IPS-15b (cell line): ENCODE results near the gene ACACB.
"Not testable (repeated sequence)": the region's sequence is repeated elsewhere in the genome, so short reads cannot be mapped to it uniquely, and the experiment has no call there.

Experiments used
- H3K27me3 ChIP-seq: one replicate; pipeline ENCODE4 v1.6.1; 2013; ENCODE audit warnings: low read length; ENCODE audit not compliant: control insufficient read depth, insufficient read depth
- H3K36me3 ChIP-seq: one replicate; pipeline ENCODE4 v1.6.1; 2013; ENCODE audit warnings: low read length; ENCODE audit not compliant: control insufficient read depth, insufficient read depth
- H3K4me1 ChIP-seq: one replicate; pipeline ENCODE4 v1.6.1; 2013; ENCODE audit warnings: mild to moderate bottlenecking, low read length; ENCODE audit not compliant: control insufficient read depth, insufficient read depth
- H3K4me3 ChIP-seq: one replicate; pipeline ENCODE4 v1.5.1; 2013; ENCODE audit warnings: low read depth, low read length
- H3K9ac ChIP-seq: one replicate; pipeline ENCODE4 v1.6.1; 2013; ENCODE audit warnings: low read depth, mild to moderate bottlenecking, low read length
- H3K9me3 ChIP-seq: one replicate; pipeline ENCODE4 v1.6.1; 2013; ENCODE audit warnings: mild to moderate bottlenecking, low read length; ENCODE audit not compliant: control insufficient read depth, insufficient read depth

The ACACB gene

GRCh38 chr12:109130297-109131153 lies 14.1 kb downstream of the ACACB start:
- no peak overlapping the region for H3K9ac ChIP-seq
- H3K36me3 ChIP-seq, result no peaks in the 10 kb centered on the region
- no peaks in the 10 kb centered on the region for H3K9me3 ChIP-seq
- H3K4me3 ChIP-seq, result no peak overlapping the region
- H3K4me1 ChIP-seq, result no peaks in the 10 kb centered on the region
- H3K27me3 ChIP-seq, result no peaks in the 10 kb centered on the region

GRCh38 chr12:109131154-109132050 lies 15.0 kb downstream of the ACACB start:
- H3K27me3 ChIP-seq, result no peaks in the 10 kb centered on the region
- H3K9ac ChIP-seq, result no peak overlapping the region
- no peaks in the 10 kb centered on the region for H3K4me1 ChIP-seq
- H3K36me3 ChIP-seq, result no peaks in the 10 kb centered on the region
- H3K9me3 ChIP-seq, result no peaks in the 10 kb centered on the region
- H3K4me3 ChIP-seq, result no peak overlapping the region

DNA sequence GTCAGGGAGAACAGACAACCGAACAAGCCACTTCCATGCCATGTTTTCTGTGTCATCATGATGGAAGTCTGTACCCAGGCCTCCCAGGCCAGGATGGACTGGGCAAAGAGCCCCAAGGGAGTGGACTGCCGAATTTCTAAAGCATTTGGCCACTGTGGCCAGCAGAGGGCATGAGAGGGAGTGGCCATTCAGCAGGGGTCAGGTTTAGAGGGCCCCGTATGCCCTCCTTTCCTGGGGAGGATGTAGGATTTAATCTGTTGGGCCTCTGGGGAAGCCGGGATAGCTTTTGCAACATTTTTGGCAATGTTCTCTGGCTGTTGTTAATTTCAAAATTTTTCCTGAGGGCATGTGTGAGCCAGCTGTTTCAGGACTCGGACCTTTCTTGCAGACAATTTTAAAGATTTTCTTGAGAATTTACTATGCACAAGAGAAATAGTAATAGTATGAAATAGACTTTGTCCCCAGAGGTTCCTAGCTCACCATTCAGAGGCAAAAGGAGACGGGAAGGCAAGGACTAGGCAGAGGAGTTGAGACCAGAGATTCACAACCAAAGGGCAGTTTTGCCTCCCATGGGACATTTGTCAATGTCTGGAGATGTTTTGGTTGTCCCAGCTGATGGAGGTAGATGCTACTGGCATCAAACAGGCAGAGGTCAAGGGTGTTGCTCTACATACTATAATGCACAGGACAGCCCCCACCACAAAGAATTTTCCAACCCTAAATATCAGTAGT lies 18.0 kb downstream of the ACACB start:
- no peaks in the 10 kb centered on the region for H3K27me3 ChIP-seq
- no peak overlapping the region for H3K4me3 ChIP-seq
- no peaks in the 10 kb centered on the region for H3K9me3 ChIP-seq
- no peaks in the 10 kb centered on the region for H3K4me1 ChIP-seq
- H3K36me3 ChIP-seq, result no peaks in the 10 kb centered on the region
- H3K9ac ChIP-seq, result no peak overlapping the region

DNA sequence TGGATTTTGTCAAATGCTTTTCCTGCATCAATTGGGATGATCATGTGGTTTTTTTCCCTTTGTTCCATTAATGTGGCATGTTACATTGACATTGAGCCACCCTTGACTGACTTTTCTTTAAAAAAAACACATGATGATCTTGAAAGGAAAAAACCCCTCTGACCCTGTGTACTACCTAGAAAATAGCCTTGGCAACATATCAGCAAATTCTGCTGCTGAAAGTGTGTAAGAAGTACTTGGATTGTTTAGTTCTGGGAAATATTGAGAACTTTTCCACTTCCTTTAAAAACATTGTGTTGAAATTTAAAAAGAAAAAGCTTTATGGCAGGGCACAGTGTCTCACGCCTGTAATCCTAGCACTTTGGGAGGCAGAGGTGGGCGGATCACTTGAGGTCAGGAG lies 20.7 kb downstream of the ACACB start:
- H3K4me3 ChIP-seq, result no peak overlapping the region
- H3K36me3 ChIP-seq, result no peaks in the 10 kb centered on the region
- no peaks in the 10 kb centered on the region for H3K4me1 ChIP-seq
- no peaks in the 10 kb centered on the region for H3K27me3 ChIP-seq
- no peaks in the 10 kb centered on the region for H3K9me3 ChIP-seq
- no peak overlapping the region for H3K9ac ChIP-seq

- Histone ChIP-seq H3K9ac (no peak overlapping the region), H3K36me3 (no peaks in the 10 kb centered on the region), H3K4me3 (no peak overlapping the region), H3K4me1 (no peaks in the 10 kb centered on the region), H3K27me3 (no peaks in the 10 kb centered on the region), H3K9me3 (no peaks in the 10 kb centered on the region)
Measured at GRCh38 chr12:109139360-109139759, 23.0 kb downstream of the ACACB start.

GRCh38 chr12:109139791-109140190 lies 23.4 kb downstream of the ACACB start:
- no peak overlapping the region for H3K4me3 ChIP-seq
- no peaks in the 10 kb centered on the region for H3K9me3 ChIP-seq

GRCh38 chr12:109140560-109140959 lies 24.2 kb downstream of the ACACB start:
- Histone ChIP-seq H3K4me3 (no peak overlapping the region), H3K9ac (no peak overlapping the region), H3K9me3 (no peaks in the 10 kb centered on the region), H3K4me1 (no peaks in the 10 kb centered on the region), H3K36me3 (no peaks in the 10 kb centered on the region), H3K27me3 (no peaks in the 10 kb centered on the region)

More at GRCh38 chr12:109139791-109140190, 23.4 kb downstream of the ACACB start:
- H3K9ac ChIP-seq, result no peak overlapping the region
- no peaks in the 10 kb centered on the region for H3K36me3 ChIP-seq
- H3K27me3 ChIP-seq, result no peaks in the 10 kb centered on the region
- H3K4me1 ChIP-seq, result no peaks in the 10 kb centered on the region

DNA sequence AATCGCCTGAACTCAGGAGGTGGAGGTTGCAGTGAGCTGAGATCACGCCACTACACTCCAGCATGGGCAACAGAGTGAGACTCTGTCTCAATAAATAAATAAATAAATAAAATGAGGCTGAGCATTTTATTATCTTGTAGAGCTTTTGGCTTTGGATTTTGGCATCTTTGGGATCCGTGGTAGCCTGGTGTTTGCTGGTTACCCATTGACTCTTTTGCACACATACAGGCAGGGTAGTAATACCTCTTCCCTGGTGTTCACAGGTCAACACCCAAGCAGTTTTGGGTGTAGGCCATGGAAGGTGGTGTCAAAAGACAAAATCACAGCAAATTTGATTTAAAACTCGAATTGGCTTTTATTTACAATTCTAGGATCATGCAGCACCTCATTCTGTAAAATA lies 27.8 kb downstream of the ACACB start:
- Histone ChIP-seq H3K27me3 (no peaks in the 10 kb centered on the region), H3K4me3 (no peak overlapping the region), H3K4me1 (no peaks in the 10 kb centered on the region), H3K9ac (no peak overlapping the region), H3K9me3 (no peaks in the 10 kb centered on the region), H3K36me3 (no peaks in the 10 kb centered on the region)

- not testable (repeated sequence) for H3K9ac ChIP-seq, H3K27me3 ChIP-seq, H3K36me3 ChIP-seq, H3K9me3 ChIP-seq, H3K4me3 ChIP-seq, H3K4me1 ChIP-seq
Measured at GRCh38 chr12:109147126-109147525, 30.7 kb downstream of the ACACB start.

GRCh38 chr12:109147954-109148353 lies 31.6 kb downstream of the ACACB start:
- Histone ChIP-seq H3K9me3 (no peaks in the 10 kb centered on the region), H3K4me3 (no peak overlapping the region), H3K27me3 (no peaks in the 10 kb centered on the region), H3K36me3 (no peaks in the 10 kb centered on the region), H3K9ac (no peak overlapping the region), H3K4me1 (no peaks in the 10 kb centered on the region)

DNA sequence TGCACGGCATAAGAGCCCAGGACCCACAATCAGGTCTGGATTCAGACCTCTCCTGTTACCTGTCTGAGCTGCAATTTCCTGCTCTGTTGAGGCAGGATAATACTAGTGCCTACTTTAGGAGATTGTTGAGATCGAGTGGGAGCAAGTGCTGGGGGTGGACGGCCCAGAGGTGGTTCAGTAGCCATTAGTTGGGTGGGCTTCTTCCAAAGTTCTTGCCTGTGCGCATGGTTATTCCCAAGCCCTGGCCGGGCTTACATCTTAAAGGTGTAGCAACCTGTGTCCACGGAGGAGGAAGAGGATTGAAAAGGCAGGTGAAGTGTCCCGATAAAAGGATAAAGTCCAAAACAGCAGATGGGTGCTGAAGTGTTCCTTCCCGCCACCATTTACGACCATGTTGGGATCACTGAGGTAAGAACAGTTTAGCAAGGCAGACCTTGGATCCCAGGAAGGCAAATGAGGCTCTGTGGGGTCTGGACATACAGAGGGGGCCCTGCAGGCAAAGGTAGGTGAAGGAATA lies 33.8 kb downstream of the ACACB start:
- Histone ChIP-seq H3K36me3 (peaks cover 3% of the 10 kb centered on the region), H3K27me3 (peaks cover 8% of the 10 kb centered on the region), H3K9ac (no peak overlapping the region), H3K4me3 (no peak overlapping the region), H3K4me1 (peaks cover 1% of the 10 kb centered on the region), H3K9me3 (no peaks in the 10 kb centered on the region)
